Right lobe of liver (tissue), 4 donors: ENCODE results near the gene UBL7.

Experiments
- POLR2A ChIP-seq: fragments of 450-650 bp; IDR thresholded peaks from one replicate; pipeline ENCODE4 v1.6.1; 2017; ENCODE audit warnings: antibody characterized with exemption, mild to moderate bottlenecking
- TF ChIP-seq, protein P1 (sequence below), 4 donors: fragments of 200-600 bp in 3 of 4; fragments of 450-650 bp in 1 of 4; IDR thresholded peaks; one replicate each; pipeline versions ENCODE4 v1.5.1 to v1.8.0; 2016 to 2022; ENCODE audit warnings: antibody characterized with exemption in 4 of 4, mild to moderate bottlenecking in 2 of 4
- donor health status: DM: no; HTN: no; CAD: no.
- donor health status: DM: no; HTN: no; CAD: no.
- donor health status: DM: no; HTN: yes; CAD: no.

DNA sequence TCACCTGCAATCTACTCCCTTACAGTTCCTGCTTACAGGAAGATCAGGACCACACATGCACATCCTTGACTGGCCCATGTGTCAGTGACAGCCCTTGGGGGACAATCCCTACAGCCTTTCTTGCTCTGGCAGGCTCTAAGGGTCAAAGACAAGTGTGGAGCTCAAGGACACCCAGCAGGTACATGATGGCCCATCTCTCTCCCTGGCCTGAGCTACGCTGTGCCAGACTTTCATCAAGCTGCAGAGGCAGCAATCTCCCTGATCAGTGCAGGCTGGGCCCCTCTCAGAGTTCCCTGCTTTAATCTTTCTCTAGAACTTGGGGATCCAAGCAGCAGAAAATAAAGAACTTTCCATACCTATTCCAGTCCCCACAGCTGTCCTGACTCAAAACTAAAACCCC, 29.8 kb downstream of the UBL7 start:
- no peak for TF ChIP-seq POLR2A
- TF ChIP-seq, protein P1, sequence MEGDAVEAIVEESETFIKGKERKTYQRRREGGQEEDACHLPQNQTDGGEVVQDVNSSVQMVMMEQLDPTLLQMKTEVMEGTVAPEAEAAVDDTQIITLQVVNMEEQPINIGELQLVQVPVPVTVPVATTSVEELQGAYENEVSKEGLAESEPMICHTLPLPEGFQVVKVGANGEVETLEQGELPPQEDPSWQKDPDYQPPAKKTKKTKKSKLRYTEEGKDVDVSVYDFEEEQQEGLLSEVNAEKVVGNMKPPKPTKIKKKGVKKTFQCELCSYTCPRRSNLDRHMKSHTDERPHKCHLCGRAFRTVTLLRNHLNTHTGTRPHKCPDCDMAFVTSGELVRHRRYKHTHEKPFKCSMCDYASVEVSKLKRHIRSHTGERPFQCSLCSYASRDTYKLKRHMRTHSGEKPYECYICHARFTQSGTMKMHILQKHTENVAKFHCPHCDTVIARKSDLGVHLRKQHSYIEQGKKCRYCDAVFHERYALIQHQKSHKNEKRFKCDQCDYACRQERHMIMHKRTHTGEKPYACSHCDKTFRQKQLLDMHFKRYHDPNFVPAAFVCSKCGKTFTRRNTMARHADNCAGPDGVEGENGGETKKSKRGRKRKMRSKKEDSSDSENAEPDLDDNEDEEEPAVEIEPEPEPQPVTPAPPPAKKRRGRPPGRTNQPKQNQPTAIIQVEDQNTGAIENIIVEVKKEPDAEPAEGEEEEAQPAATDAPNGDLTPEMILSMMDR (IDR thresholded peaks at IDR 0.05), result no peak
